Stimulated activated naive CD4-positive, alpha-beta T cell treated with Interleukin-2 at 50 U/mL for 16 hours (primary cell): Measurements from ENCODE around the gene DLGAP1.

ENCODE experiments used
- DNase-seq: peaks from one replicate; lab custom pipeline; 2025; lab: John Stamatoyannopoulos, UW

DLGAP1 gene

DNA sequence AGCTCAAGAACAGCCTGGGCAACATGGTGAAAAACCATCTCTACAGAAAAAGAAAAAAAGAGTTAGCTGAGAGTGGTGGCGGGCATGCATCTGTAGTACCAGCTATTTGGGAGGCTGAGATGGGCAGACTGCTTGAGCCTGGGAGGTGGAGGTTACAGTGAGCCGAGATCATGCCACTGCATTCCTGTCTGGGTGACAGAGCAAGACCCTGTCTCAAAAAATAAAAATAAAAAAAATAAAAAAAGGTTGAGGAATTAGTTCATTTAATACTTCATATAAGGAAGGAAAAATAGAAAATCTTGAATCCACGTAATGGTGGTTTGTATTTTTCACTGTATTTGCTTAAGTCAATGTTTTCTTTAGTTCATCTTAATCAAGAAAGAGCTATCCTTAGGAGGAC lies 763.4 kb downstream of the DLGAP1 start:
- DNase-seq, result no peak

DNA sequence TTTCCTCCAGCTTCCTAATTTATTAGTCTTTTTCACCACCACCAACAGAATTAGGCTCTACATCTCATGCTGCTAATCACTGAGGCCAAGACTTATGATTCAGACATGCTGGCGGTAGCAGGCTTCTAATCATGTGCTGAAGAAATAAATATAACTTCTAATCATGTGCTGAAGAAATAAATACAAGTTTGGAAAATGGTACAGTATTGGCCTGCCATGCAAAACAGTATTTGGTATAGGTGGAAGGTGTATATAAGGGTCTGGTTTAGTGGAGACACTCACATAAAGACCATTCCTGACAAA lies 764.4 kb downstream of the DLGAP1 start:
- DNase-seq, result no peak

DNA sequence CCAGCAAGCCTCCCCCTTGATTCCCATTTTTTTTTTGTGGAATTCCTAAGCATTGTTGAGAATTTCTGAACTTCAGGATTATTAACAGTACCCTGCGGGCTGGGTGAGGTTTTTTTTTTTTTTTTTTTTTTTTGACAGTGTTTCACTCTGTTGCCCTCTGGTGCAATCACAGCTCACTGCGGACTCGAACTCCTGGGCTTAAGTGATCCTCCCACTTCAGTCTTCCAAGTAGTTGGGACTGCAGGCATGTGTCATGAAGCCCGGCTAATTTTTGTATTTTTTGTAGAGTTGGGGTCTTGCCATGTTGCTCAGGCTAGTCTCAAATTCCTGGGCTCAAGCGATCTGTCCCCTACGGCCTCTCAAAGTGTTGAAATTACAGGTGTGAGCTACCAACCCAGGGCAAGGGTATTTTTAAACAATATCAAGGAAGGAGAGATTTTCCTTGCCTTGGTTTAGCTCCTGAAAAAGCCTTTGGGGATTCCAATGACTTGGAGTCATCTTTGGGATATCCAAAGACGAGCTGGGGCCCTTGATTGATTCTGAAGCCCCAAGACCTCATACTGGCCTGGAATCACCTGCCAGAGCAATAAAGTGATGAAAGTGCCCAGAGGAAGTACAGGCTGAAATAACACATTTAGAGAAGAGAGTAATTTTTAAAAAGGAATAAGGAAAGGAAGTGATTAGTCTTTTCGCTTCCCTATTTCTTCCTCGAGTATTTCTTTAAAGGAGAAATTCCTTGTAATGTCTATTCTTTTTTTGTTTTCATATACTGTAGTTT lies 764.9 kb downstream of the DLGAP1 start:
- no peak for DNase-seq

DNA sequence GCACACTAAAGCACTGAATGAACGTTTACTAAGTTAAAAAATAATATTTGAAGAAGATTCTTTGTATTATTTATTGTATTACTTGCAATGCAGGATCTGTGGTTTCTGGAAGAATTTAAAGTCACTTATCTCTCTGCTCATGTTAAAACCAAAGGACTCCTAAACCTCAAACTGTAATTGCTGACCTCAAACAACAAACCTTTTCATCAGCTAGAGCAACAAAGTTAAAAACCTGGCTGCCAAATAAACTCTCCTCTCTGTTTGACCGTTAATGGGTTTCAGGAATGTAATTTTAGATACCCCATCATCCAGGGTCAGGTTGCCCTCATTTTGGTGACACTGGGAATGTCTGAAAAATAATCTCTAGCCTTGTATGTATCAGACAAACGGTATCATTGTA lies 766.0 kb downstream of the DLGAP1 start:
- no peak for DNase-seq

DNA sequence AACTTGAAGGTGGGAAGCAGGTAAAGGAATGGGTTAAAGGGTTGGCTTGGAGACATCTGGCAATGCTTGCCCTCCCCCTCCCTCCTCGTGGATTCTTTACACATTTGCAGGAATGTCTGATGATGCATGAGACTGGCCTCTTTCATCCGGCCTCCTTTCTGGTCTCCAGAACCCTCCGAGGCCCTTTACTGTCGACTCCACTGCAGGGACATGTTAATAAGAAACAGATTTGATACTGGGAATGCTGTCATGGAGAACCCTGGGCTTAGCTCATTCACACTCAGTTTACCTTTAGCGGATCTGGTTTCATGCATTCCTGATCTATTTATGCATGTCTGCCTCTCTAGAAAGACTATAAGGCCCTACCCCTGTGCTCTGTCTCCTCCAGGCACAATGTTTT lies 766.4 kb downstream of the DLGAP1 start:
- DNase-seq, result no peak

DNA sequence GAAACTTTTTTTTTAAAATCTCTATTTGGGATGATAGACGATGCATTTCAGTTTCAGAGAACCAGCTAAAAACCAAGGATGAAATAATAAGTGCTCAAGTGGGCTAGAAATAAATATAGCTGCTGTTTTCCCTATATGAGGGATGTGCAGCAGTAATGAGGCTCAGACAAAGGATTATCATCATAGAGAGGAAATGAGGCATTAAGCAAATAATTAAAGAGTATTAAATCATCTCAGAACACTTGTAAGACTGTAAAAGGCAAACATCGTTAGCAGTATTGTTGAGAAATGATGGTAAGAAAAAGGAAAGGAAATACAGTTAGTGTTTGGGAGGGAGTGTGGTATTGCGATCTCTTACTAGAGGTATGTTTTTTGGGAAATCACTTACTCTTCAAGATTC lies 771.6 kb downstream of the DLGAP1 start:
- no peak for DNase-seq

DNA sequence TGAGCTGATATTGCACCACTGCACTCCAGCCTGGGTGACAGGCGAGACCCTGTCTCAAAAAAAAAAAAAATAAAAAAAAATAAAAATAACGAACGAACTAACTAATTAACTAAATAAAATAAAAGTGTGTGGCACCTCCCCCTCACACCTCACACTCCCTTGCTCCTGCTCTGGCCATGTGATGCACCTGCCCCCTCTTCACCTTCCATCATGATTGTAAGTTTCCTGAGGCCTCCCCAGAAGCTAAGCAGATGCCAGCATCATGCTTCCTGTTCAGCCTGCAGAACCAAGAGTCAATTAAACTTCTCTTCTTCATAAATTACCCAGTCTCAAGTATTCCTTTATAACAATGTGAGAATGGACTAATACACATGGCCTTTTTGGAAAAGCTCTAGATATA lies 773.0 kb downstream of the DLGAP1 start:
- DNase-seq, result no peak

DNA sequence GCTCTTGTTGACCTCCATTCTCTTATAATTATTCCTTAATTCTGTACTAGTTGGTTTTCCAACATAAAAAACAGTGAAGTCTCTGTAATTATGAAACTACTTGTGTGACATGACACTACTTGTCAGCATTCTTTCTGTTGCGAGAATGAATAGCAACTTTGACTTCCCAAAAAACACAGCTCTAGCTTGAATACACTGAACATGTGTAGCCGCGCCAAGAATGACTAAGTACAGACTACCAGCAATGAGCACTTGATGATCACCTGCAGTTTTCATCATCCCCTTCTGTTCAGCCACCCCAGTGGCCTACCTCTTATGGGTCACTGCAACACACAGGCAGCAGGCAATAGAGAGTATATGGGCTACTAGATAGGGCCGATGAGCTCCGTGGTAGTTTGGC lies 775.9 kb downstream of the DLGAP1 start:
- no peak for DNase-seq

DNA sequence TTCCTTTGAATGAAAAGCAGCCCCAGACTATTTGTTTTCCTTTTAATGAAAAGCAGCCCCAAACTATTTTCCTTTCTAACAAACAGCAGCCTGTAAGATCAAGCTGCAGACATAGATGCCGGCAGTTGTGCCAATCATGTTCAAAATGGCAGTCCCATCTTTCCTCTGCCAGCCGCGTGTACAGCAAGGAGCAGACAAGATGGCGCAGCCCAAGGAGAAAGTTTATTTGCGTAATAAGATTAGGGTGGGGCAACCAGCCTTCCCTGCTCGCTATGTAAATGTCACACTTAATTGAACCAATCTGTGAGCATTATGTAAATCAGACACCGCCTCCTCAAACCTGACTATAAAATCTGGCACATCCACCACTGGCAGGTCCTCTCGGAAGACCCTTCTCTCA lies 779.1 kb downstream of the DLGAP1 start:
- DNase-seq, result no peak

DNA sequence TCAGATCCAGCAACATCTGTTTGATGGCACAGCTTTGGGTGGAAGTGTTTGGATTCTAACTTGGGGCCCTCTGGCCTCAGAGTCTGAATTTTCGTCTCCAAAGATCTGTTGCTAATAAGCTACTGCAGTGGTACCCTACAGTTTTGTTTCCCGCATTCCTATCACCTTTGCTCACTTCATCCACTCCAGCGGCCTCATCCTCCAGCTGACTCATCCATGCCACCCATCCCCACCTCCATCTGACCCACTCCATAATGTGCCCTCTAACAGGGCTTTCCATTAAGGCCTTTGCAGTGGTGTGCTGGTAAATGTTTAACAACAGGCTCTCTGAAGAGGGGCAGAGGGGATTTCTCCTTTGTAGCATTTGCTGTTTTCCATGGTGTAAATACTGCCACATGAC lies 779.7 kb downstream of the DLGAP1 start:
- no peak for DNase-seq

DNA sequence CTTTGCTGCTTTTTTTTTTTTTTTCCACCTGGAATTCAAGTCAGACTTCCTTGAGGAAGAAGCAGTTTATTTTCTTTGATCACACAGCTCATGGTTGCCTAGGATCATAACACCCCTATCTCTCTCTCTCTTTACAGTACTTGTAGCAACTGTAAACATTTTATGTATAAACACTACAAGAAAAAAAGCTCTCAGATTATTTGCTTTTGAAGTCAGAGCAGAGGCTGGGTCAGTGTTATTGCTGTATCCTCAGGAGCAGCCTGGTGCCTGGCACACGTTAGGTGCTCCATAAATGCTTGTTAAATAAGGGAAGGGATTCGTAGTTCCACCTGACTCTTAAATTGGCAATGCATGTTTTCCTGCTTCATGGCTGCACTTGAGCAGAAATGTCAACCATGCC lies 783.9 kb downstream of the DLGAP1 start:
- no peak for DNase-seq

DNA sequence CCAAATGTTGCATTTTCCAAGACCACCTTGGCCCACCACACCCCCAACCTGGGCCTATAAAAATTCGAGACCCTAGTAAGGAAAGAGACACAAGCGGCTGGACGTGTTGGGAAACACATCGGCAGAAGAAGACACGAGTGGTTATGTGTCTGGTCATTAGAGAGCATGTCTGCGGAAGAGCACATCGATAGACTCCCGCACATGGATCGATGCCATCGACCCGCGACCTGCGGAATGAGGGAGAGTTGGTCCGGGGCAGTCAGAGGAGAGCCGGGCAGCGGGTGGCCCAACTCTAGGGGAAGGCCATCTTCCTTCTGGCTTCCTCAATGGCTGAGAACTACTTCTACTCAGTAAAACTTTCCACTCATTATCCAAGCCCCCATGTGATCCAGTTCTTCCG lies 785.7 kb downstream of the DLGAP1 start:
- DNase-seq, result no peak

DNA sequence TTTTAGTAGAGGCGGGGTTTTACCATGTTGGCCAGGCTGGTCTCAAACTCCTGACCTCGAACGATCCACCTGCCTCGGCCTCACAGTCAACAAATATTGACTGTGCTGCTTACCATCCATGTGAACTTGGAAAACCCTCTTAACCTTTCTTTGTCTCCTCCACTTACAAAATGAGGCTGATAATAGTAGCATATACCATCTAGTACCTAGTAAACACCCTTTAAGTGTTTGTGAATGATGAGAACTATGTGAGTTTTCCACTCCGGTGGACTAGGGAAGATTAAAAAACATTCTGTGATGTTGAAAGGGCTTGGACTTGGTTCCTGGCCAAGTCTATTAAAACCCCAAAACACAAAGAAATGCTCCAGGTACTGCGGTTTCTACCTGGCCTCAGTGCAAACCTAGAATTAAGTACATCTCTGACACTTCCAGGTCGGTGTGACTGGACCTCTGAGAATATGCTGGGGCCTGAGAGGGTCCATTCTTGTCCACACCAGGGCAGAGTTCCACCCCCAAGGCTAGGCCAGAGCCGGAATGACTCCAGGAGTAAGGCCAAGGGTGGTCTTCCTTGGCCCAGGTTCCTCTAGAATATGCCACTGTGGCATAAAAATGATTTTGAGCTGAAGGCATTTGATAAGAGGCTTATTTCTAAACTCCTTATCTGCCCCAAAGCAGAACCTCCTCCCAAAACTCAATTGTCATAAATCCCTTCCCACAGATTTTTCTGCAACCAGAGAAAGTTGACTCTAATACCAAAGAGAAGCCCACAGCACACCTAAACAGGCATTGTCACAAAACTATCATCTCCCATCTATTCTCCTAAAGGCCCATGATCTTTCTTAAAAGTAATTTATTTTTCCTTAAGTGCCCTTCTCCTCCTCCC lies 787.6 kb downstream of the DLGAP1 start:
- DNase-seq, result no peak

DNA sequence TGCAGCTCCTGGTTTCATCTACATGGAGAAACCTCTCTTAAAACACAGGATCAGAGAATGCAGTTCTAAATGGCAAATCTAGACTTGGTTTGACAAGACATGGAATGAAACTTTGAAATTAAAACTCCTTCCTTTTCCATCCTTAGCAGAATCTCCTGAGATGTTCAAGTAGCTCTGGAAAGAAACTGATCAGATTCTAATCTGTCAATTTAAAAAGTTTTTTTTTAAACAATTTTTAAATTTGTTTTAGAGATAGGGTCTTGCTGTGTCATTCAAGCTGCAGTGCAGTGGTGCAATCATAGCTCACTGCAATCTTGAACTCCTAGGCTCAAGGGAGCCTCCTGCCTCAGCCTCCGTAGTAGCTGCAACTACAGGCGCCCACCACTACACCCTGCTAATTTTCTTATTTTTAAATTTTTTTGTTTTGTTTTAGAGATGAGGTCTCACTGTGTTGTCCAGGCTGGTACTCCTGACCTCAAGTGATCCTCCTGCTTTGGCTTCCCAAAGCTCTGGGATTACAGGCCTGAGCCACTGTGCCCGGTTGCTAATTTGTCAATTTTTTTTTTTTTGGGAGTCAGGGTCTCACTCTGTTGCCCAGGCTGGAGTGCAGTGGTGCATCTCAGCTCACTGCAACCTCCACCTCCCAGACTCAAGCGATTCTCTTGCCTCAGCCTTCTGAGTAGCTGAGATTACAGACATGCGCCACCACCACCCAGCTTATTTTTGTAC lies 788.4 kb downstream of the DLGAP1 start:
- DNase-seq, result no peak

DNA sequence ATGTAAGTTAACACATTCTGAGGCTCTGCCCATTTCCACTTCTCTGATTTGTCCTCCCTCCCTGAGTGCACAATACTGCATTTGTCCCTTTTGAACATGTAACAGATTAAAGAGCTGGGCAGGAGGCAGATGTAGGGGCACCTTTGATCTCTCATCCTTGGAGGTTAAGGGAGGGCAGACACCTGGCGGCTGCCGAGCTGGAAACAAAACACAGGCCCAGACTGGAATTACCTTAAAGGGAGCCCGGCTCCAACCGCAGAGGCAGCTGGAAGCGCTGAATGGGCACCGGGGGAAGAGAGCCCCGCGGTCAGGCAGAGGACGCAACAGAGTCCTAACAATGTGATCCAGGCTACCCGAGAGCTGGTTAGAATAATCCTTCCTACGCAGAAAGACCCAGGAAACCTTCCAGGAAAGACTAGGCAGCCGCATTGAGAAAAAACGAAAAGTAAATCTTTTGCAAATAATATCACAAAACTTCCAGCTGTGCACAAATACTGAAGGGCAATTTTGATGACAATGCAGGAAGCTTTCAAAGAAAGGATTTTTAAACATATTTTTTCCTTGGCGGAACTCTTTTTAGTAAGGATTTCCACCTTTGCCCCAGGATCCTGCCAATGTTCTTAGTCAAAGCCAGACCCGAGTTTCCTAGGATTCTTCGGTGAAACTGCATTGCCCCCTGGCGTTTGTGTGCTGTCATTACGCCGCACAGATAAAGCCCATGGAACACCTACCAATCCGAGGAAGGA lies 789.2 kb downstream of the DLGAP1 start:
- DNase-seq, result peak; percentile 56

DNA sequence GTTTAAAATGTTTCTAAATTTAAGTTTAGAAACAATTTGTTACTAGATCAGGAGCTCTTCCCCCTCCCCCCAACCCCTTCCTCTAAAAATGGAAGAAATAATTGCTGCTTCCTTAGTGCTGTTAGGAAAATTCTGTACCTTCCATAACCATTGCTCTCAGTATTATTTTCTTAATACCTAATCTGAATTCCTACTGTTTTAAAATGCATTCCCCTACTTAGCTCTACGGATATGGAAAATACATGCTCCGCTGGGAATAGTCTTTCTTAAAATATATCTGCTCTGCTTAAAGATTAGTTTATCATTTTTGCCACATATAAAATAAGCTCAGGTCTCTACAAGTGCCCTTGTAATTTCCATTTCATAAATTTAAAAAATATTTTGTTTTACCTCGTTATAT lies 789.9 kb downstream of the DLGAP1 start:
- DNase-seq, result no peak

DNA sequence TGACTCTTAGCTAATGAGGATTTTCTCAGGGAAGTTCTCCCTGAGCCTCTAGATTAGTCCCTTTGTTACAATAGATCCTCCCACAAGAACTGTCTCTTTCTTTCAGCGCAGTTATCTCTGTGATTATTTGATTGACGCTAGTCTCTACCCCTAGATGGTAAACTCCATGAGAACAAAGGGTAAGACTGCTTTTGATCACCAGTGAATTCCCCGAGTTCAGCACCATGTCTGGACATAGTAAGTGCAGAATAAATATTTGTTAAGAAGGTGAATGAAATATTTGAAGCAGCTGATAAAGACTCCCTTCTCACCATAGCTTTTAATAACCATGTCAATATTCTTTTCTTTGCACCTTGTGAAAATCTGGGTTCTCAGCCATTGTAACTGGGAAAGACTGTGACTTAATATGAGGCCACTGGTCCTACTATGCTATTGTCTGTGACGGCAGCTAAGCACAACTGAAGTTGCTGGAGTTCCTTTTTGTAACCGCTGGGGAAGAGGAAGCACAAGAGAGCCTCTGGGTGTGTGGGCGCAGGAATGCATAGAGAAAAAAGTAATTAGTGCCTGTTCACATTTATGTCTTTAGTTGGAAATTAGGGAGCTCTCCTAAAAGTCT lies 790.4 kb downstream of the DLGAP1 start:
- no peak for DNase-seq

DNA sequence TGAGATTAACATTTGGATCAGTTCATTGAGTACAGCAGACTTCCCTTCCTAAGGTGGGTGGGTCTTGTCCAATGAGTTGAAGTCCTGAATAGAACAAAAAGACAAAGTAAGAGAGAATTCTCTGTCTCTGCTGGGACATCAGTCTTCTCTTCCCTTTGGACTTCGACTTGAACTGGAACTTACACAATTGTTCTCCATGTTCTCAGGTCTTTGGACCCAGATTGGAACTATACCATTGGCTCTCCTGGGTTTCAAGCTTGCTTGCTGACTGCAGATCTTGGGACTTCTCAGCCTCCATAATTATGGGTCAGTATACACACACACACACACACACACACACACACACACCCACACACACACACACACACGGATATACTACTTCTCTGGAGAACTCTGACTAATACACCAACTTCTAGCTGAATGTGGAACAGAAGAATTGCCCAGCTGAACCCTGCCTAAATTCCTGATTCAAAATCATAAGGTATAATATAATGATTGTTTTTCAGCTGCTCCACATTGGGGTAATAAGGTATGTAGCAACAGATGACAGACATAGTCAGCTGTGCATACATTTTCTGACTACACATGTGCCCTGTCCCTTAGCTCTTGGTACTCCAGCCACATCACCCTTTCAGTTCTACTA lies 791.1 kb downstream of the DLGAP1 start:
- DNase-seq, result no peak

DNA sequence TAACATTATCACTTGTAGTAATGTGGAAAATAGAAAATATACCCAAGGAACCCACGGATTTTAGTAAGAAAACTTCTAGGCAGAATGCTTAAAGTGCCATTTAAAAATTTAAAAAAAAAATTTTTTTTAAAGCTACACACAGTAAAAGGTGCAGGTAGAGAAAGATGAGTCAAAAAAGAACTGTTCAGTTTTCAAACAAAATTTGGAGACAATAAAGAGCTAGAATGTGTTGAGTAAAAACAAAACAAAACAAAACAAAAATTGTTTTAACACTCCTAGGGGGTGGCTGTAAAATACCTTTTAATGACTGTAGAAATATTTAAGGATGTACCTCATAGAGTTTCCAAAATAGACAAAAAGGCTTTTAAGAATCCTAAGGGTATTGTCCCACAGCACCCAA lies 793.1 kb downstream of the DLGAP1 start:
- no peak for DNase-seq

DNA sequence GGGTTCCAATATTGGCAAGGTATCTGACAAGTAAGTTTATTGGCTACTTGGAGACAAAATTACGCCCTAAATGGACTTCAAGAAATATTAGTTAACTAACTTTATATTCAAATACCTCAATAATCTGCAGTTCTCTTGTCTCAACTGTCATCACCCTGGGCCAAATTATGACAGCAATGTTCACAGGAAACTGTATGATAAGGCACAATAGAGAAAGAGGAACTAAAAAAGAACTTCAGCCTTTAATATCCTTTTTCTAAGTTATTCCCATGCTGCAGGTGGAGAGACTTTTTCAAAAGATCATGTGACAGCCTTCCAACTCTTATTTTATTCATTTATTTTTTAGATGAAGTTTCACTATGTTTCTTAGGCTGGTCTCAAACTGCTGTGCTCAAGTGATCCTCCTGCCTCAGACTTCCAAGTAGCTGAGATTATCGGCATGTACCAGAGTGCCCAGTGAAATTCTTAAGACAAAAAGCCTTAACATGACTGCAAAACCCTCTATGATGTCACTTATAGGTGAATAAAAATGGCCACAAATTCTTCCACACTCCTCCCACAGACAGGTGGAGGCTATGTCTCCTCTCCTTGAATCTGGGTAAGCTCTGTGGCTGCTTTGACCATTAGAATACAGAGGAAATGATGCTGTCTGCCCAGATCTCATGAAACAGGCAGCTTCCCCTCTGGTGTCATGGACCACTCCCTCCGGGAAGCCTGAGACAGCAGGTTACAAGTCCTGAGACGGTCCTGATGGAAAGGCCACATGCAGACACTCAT lies 794.2 kb downstream of the DLGAP1 start:
- DNase-seq, result no peak

DNA sequence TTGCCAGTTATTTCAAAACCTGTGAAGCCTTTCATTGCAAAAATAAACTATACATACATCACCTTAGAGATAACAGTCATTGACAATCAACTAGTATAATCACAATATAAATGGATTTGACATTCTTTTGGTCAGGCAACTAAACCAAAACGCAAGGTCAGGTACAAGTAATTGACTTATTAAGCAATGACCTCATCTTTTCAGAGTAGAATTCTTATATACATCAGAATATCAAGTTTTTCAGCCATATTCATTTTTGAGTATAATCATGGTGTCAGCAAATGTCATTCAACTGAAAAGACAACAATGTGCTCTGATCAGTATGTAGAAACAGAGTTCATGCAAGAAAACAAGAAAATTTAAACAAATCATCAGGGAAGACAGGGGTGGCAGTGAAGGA lies 796.6 kb downstream of the DLGAP1 start:
- DNase-seq, result no peak
